MM.1S (cell line): ENCODE data around the gene TKTL1.

Experiments used
- EZH2 ChIP-seq: fragments of 300-600 bp; sonication (generic); optimal IDR thresholded peaks from 2 replicates; pipeline ENCODE3; 2017; ENCODE audit warnings: low read depth, mild to moderate bottlenecking, antibody characterized with exemption, low read length, mixed read lengths
- EZH2phosphoT487 ChIP-seq: fragments of 300-600 bp; sonication (generic); IDR thresholded peaks from 2 replicates; pipeline ENCODE4 v1.6.1; 2018; ENCODE audit warnings: antibody characterized with exemption, low read length
- TF ChIP-seq, protein P1 (sequence below): fragments of 300-600 bp; sonication (generic); IDR thresholded peaks from 2 replicates; pipeline ENCODE4 v1.5.1; 2016; ENCODE audit warnings: antibody characterized with exemption, low read length, mixed read lengths

DNA sequence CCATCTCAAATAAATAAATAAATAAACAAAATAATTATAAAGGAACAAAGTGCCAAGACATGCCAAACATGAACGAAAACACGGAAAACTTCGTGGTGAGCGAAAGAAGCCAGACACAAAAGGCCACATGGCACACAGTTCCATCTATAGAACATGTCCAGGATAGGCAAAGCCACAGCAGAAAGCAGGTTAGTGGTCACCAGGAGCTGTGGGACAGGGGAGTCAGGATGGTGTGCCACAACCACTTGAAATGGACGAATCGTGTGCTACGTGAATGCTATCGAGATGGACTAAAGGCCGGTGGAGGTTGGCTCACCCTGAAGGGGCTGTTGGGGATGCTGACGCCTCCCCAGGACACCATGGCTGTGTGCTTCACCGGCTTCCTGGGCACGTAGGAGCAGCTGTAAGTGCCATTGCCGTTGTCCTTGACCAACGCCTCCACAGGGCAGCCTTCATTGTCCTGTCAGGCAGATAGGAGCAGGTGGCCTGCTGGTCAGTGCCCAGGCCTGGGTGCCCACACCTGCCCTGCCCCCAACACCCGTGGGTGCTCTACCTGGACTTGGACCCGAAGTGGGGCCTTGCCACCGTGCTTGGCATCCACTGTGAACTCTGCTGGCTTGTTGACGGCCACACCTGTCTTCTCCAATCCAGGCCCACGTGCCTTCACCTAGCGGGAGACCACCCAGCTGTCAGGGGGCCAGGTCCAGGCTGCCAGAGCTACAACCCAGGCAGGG is 68.3 kb downstream of the TKTL1 start:
- TF ChIP-seq, protein P1, sequence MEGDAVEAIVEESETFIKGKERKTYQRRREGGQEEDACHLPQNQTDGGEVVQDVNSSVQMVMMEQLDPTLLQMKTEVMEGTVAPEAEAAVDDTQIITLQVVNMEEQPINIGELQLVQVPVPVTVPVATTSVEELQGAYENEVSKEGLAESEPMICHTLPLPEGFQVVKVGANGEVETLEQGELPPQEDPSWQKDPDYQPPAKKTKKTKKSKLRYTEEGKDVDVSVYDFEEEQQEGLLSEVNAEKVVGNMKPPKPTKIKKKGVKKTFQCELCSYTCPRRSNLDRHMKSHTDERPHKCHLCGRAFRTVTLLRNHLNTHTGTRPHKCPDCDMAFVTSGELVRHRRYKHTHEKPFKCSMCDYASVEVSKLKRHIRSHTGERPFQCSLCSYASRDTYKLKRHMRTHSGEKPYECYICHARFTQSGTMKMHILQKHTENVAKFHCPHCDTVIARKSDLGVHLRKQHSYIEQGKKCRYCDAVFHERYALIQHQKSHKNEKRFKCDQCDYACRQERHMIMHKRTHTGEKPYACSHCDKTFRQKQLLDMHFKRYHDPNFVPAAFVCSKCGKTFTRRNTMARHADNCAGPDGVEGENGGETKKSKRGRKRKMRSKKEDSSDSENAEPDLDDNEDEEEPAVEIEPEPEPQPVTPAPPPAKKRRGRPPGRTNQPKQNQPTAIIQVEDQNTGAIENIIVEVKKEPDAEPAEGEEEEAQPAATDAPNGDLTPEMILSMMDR = no peak
- TF ChIP-seq EZH2 (no peak), EZH2phosphoT487 (no peak)
